IMR-90 (cell line): Measurements from ENCODE around the gene NANOGP8.

ENCODE experiments used
- BHLHE40 ChIP-seq: fragments of 150-350 bp; IDR thresholded peaks from 2 replicates; pipeline ENCODE4 v1.6.1; 2016; ENCODE audit warnings: mild to moderate bottlenecking, low read depth, low read length
- CTCF ChIP-seq: conservative IDR thresholded peaks from 2 replicates; pipeline ENCODE4 v1.5.1; 2012; ENCODE audit warnings: mild to moderate bottlenecking, low read depth, low read length, improper control_type of control experiment
- POLR2A ChIP-seq: IDR thresholded peaks from 2 replicates; pipeline ENCODE4 v1.6.1; 2012; ENCODE audit warnings: mild to moderate bottlenecking, low read depth, low read length
- RAD21 ChIP-seq: IDR thresholded peaks from 2 replicates; pipeline ENCODE4 v1.6.1; 2012; ENCODE audit warnings: low read length, improper control_type of control experiment

GRCh38 chr15:35043373-35044095, 41.6 kb downstream of the NANOGP8 start:
- TF ChIP-seq CTCF (no peak), RAD21 (no peak), BHLHE40 (no peak), POLR2A (no peak)
